ENCODE data around the gene TMEM223. TPM values are rescaled to one million over a fixed set of nuclear protein-coding genes. Genes with fewer than 3 reads are reported as not detected.

TMEM223 gene
- 11.3 and 11.5 TPM in 2 replicates for total RNA-seq

DNA sequence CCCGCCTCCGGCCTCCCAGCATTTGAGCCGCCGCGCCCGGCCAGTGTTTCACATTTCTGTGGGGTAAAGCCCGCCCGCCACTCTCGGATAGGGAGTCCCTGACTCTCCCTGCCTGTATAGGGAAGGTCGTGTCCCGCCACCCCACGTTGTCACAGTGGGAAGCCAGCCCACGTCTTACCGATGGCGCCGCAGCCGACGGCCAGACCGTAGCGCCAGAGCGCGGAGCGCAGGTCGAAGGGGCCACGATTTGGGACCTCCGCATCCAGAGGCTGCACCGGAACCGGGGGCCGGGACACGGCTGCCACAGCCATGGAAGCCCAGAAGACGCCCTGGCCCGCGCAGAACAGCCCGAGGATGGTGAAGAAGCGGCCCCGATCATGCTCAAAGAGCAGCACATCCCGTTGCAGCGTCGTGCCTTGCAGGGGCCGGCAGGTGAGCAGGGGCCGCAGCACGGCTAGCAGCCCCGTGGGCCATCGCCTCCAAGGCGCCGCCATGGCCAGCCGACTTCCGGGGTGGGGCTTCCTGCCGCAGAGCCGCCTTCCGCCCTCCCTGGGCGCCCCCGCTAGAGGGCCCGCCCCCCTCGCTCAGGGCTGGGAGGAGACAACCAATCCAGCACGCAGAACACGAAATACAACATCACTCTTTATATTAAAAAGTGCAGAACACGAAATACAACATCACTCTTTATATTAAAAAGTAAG, at the start of gene TMEM223:
TMEM223 (minus strand) TSS at position 506 of the 701 bp plus-strand sequence; CDS start at position 494, 12 bp downstream.

GRCh38 chr11:62839050-62839945, 47.5 kb upstream of the TMEM223 start, which contains the start of gene WDR74:
Gene WDR74 (minus strand): TSS chr11:62839590. CDS start chr11:62839570, 20 bp downstream.

GRCh38 chr11:62832336-62833234, 40.8 kb upstream of the TMEM223 start, which contains the start of gene TEX54:
Gene TEX54 (minus strand): TSS chr11:62832841.

GRCh38 chr11:62831520-62832335, 39.9 kb upstream of the TMEM223 start, which contains the start of gene STX5:
Gene STX5 (minus strand): TSS chr11:62832051. CDS start chr11:62831243, 808 bp downstream.

GRCh38 chr11:62805076-62805892, 13.5 kb upstream of the TMEM223 start, which contains the start of gene NXF1:
Gene NXF1 (minus strand): TSS chr11:62805440. CDS start chr11:62805356, 84 bp downstream.

DNA sequence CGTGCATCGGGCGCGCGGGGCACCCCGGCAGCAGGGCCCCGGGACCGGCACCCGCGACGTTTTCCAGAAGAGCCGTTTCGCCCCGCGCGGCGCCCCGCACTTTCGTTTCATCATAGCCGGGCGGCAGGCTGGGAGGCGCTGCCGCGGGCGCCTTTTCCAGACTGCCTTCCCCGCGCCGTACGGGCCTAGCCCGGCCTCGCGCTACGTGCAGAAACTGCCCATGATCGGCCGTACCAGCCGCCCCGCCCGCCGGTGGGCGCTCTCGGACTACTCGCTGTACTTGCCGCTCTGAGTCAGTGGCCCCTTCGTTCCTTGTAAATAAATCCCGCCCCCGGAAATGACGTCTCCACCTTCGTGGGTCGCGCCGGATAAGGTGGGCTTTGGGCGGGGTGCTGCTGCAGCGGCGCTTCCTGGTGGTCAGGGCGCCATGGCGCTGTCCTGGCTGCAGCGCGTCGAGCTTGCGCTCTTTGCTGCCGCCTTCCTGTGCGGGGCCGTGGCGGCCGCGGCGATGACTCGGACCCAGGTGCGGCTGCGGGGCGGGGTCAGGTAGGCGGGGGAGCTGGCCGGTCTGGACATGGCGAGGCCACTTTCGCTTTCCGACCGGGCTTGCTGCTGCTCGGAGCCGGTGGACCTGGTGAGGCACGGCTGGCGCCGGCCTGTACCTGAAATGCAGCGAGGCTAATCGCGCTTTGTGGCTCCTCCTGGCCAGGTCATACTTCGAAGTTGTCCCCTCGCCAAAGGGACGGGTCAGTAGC, 4.6 kb downstream of the TMEM223 start, which contains the start of gene TMEM179B:
TMEM179B (plus strand) TSS at position 398 of the 755 bp plus-strand sequence; CDS start at position 428, 30 bp downstream.

DNA sequence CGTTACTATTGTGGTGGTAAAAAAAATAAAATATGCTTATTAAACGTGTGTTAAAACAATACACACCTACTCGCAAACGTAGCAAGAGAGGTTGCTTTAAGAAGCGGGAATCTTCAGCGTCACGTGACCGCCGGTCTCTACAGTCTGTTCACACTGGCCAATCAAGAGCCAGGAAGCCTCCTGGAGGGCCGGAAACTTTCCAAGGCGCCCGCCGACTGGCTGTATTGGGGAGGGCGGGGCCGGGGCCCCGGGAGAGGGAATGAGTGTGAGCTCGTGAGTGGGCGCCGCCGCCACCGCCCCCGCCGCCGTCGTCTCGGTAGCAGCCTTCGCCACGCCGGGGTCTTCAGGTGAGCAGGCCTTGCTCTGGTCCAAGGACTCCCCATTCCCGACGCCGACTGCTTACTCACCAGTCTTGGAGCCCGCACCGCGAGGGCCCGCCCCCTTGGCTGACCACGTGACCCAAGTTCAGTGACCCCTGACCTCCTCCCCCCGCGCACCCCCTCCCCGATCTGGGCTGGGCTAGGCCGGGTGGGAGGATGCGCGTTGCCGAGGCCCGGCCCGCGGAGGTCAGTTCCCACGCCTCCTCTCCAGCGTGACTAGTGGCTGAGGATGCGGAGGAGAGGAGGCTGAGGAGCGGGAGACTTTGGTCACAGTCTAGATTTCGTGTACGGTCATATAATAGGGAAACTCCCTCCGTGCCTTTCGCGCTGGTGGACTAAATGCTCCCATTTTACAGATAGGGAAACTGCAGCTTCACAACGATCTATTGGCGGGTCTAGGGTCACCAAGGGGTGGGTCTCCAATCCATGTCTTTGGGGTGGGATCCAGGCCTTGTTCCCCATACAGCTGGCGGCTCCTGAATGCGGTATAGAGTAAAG, 20.4 kb downstream of the TMEM223 start, which contains the start of gene TAF6L:
TAF6L (plus strand) TSS at position 253 of the 878 bp plus-strand sequence. CDS start 4,388 bp downstream, outside the sequence.

GRCh38 chr11:62753736-62754603, 37.8 kb downstream of the TMEM223 start, which contains the start of gene ZBTB3:
Gene ZBTB3 (minus strand): TSS chr11:62754160. CDS start chr11:62753664, 496 bp downstream.

Other genes starting within 250 kb of the TMEM223 start
- gene AHNAK, start 245.2 kb downstream of the TMEM223 start, total RNA-seq: 329 and 449 TPM in 2 replicates
- gene EEF1G, start 218.1 kb downstream of the TMEM223 start, total RNA-seq: 1,133 and 1,197 TPM in 2 replicates
- gene TUT1, start 200.5 kb downstream of the TMEM223 start, total RNA-seq: 9.2 and 12.8 TPM in 2 replicates
- 177 and 185 TPM in 2 replicates for gene MTA2, start 190.1 kb downstream of the TMEM223 start, total RNA-seq
- gene EML3, start 179.2 kb downstream of the TMEM223 start, total RNA-seq: 26.9 and 35.7 TPM in 2 replicates
- gene ROM1, start 178.7 kb downstream of the TMEM223 start, total RNA-seq: 2.1 and 4.9 TPM in 2 replicates
- gene B3GAT3, start 170.0 kb downstream of the TMEM223 start, total RNA-seq: 16.7 and 19.2 TPM in 2 replicates
- gene GANAB, start 145.4 kb downstream of the TMEM223 start, total RNA-seq: 177 and 354 TPM in 2 replicates
- gene INTS5, start 138.7 kb downstream of the TMEM223 start, total RNA-seq: 16.8 and 20.8 TPM in 2 replicates
- gene C11orf98, start 126.8 kb downstream of the TMEM223 start, total RNA-seq: 29.8 and 31.6 TPM in 2 replicates
- gene CSKMT, start 126.7 kb downstream of the TMEM223 start, total RNA-seq: 7.7 and 7.9 TPM in 2 replicates
- 9.0 and 10.5 TPM in 2 replicates for gene UQCC3, start 120.3 kb downstream of the TMEM223 start, total RNA-seq
- gene LBHD1, start 119.7 kb downstream of the TMEM223 start, total RNA-seq: 1.6 and 2.8 TPM in 2 replicates
- 145 and 155 TPM in 2 replicates for gene UBXN1, start 112.9 kb downstream of the TMEM223 start, total RNA-seq
- gene LRRN4CL, start 102.5 kb downstream of the TMEM223 start, total RNA-seq: under 0.01 and 0.31 TPM in 2 replicates
- 14.2 and 15.7 TPM in 2 replicates for gene BSCL2, start 84.6 kb downstream of the TMEM223 start, total RNA-seq
- gene GNG3, start 84.3 kb downstream of the TMEM223 start, total RNA-seq: not detected in 2 replicates
- gene HNRNPUL2, start 64.5 kb downstream of the TMEM223 start, total RNA-seq: 9.9 and 18.2 TPM in 2 replicates
- 32.5 and 33.0 TPM in 2 replicates for gene TTC9C, start 63.5 kb downstream of the TMEM223 start, total RNA-seq
- 7.8 TPM in 2 replicates for gene ZBTB3, start 37.8 kb downstream of the TMEM223 start, total RNA-seq
- 49.9 and 61.2 TPM in 2 replicates for gene POLR2G, start 30.4 kb downstream of the TMEM223 start, total RNA-seq
- gene TAF6L, start 20.6 kb downstream of the TMEM223 start, total RNA-seq: 19.3 and 43.2 TPM in 2 replicates
- gene TMEM179B, start 4.6 kb downstream of the TMEM223 start, total RNA-seq: 17.2 and 21.3 TPM in 2 replicates
- 11.8 and 50.6 TPM in 2 replicates for gene NXF1, start 13.4 kb upstream of the TMEM223 start, total RNA-seq
- 35.9 and 40.8 TPM in 2 replicates for gene STX5, start 40.0 kb upstream of the TMEM223 start, total RNA-seq
- gene TEX54, start 40.8 kb upstream of the TMEM223 start, total RNA-seq: not detected in 2 replicates
- gene WDR74, start 47.6 kb upstream of the TMEM223 start, total RNA-seq: 61.4 and 67.5 TPM in 2 replicates
- gene SLC3A2, start 88.9 kb upstream of the TMEM223 start, total RNA-seq: 86.1 and 87.2 TPM in 2 replicates
- not detected in 2 replicates for gene CHRM1, start 129.4 kb upstream of the TMEM223 start, total RNA-seq
- gene SLC22A6, start 193.0 kb upstream of the TMEM223 start, total RNA-seq: not detected in 2 replicates
- not detected in 2 replicates for gene SLC22A8, start 223.8 kb upstream of the TMEM223 start, total RNA-seq